GM19324 (cell line): ENCODE results near the gene B9D2.

ENCODE experiments used
- ATAC-seq: cut with Tn5 transposase; IDR thresholded peaks from one replicate; pipeline ENCODE4 v1.9.1; 2021; ENCODE audit warnings: mild to moderate bottlenecking, moderate library complexity; ENCODE audit not compliant: unreplicated experiment, low FRiP score

Gene B9D2

GRCh38 chr19:41316306-41316920 is 47.5 kb downstream of the B9D2 start:
- no peak for ATAC-seq

GRCh38 chr19:41311613-41312012 is 52.3 kb downstream of the B9D2 start:
- ATAC-seq, result no peak

GRCh38 chr19:41311072-41311471 is 52.9 kb downstream of the B9D2 start:
- ATAC-seq, result no peak

GRCh38 chr19:41310033-41310831 is 53.7 kb downstream of the B9D2 start, which contains the start of gene CCDC97:
Gene CCDC97 (plus strand): TSS chr19:41310172. CDS start chr19:41310311, 139 bp downstream.
- ATAC-seq, result peak; percentile 79

- no peak for ATAC-seq
Observed at GRCh38 chr19:41309180-41310032, 54.5 kb downstream of the B9D2 start.

GRCh38 chr19:41308450-41309179 is 55.3 kb downstream of the B9D2 start:
- peak; percentile 35 for ATAC-seq

- ATAC-seq, result no peak
Observed at GRCh38 chr19:41307954-41308449, 55.9 kb downstream of the B9D2 start.

GRCh38 chr19:41307090-41307875 is 56.7 kb downstream of the B9D2 start:
- ATAC-seq, result no peak

- no peak for ATAC-seq
Observed at GRCh38 chr19:41305927-41306793, 57.8 kb downstream of the B9D2 start.

GRCh38 chr19:41304706-41305483 is 59.1 kb downstream of the B9D2 start:
- ATAC-seq, result no peak
